ENCODE measurements around the gene LYRM9. TPM values are rescaled to one million over a fixed set of nuclear protein-coding genes. Genes with fewer than 3 reads are reported as not detected.

Gene LYRM9
- total and polyA plus RNA-seq, 2 of the 8 experiments (the other 6 are each of a cell fraction or from before 2014, with no cell fraction given): 4.3 to 5.2 TPM

GRCh38 chr17:27846042-27846655, 47.0 kb downstream of the LYRM9 start (continued):
- TF ChIP-seq CHD7 (IDR thresholded peaks at IDR 0.05; ENCODE audit: insufficient replicate concordance, low read length): no peak
- TF ChIP-seq POLR2A (IDR thresholded peaks at IDR 0.05; ENCODE audit: control extremely low read depth in 1 of 2, low read depth in 2 of 2, low read length in 2 of 2): no peak
- no peak for TF ChIP-seq EZH2 (IDR thresholded peaks at IDR 0.05; ENCODE audit: low read depth, low read length, severe bottlenecking)
- TF ChIP-seq RXRA (IDR thresholded peaks at IDR 0.05; ENCODE audit: insufficient read depth, low read depth, low read length): no peak
- TF ChIP-seq SIRT6 (IDR thresholded peaks at IDR 0.05; ENCODE audit: low read length): no peak
- no peak for TF ChIP-seq BCL11A (IDR thresholded peaks at IDR 0.05; ENCODE audit: low read depth in 2 of 2, low read length in 2 of 2)

Measured in H1 (cell line).